ENCODE measurements around the gene UBE3C.

DNA sequence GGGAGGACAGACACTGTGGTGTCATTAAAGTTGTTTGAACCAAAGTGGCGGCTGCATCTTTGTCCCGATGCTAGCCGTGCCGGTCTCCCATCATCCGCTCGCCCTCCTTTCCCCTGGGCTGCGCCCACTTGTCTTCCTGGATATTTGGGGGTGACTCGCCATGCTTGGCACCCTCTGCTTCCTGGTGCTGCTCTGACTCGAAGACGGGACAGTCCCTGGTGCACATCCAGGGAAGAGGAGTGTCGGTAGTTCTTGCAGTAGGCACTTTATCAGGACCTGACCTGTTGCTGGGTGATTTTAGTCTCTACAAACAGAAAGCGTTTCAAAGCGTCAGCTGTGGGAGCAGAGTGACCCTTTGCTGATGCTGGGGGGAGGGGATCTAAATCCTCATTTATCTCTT, 129.8 kb downstream of the UBE3C start:
- TF ChIP-seq, protein P1, sequence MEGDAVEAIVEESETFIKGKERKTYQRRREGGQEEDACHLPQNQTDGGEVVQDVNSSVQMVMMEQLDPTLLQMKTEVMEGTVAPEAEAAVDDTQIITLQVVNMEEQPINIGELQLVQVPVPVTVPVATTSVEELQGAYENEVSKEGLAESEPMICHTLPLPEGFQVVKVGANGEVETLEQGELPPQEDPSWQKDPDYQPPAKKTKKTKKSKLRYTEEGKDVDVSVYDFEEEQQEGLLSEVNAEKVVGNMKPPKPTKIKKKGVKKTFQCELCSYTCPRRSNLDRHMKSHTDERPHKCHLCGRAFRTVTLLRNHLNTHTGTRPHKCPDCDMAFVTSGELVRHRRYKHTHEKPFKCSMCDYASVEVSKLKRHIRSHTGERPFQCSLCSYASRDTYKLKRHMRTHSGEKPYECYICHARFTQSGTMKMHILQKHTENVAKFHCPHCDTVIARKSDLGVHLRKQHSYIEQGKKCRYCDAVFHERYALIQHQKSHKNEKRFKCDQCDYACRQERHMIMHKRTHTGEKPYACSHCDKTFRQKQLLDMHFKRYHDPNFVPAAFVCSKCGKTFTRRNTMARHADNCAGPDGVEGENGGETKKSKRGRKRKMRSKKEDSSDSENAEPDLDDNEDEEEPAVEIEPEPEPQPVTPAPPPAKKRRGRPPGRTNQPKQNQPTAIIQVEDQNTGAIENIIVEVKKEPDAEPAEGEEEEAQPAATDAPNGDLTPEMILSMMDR (IDR thresholded peaks at IDR 0.05; ENCODE audit: low read depth, low read length), result no peak
- TF ChIP-seq EZH2phosphoT487 (IDR thresholded peaks at IDR 0.05; ENCODE audit: low read depth), result no peak
